Calu3 (cell line): ENCODE measurements around the gene TRIM39. TPM values are rescaled to one million over a fixed set of nuclear protein-coding genes. Genes with fewer than 3 reads are reported as not detected.

Experiments used
- BruUV-seq: library from RNA; stranded (reverse); fragments of 400-500 nt; replicated peaks from 2 replicates; lab custom pipeline; 2021; lab: Mats Ljungman, UMichigan
- CTCF ChIA-PET: fragments of 300-600 bp; sonication (Branson Sonifier 250); formaldehyde crosslinking; loops from one replicate; lab custom pipeline; 2022; ENCODE audit warnings: antibody characterized with exemption; lab: Charles Lee
- DNase-seq: peaks from one replicate; pipeline ENCODE4 v3.0.0; 2022
- H3K27ac Mint-ChIP-seq: one replicate; pipeline ENCODE4 v1.8.0; 2022; ENCODE audit warnings: mixed read lengths; ENCODE audit not compliant: unreplicated experiment
- H3K27me3 Mint-ChIP-seq: one replicate; pipeline ENCODE4 v1.8.0; 2022; ENCODE audit warnings: mixed read lengths; ENCODE audit not compliant: unreplicated experiment
- H3K36me3 Mint-ChIP-seq: one replicate; pipeline ENCODE4 v1.8.0; 2022; ENCODE audit warnings: mild to moderate bottlenecking, moderate library complexity, mixed read lengths; ENCODE audit not compliant: insufficient read depth, unreplicated experiment
- H3K4me1 Mint-ChIP-seq: one replicate; pipeline ENCODE4 v1.8.0; 2022; ENCODE audit warnings: mild to moderate bottlenecking, low read depth, mixed read lengths; ENCODE audit not compliant: unreplicated experiment
- H3K4me3 Mint-ChIP-seq: one replicate; pipeline ENCODE4 v1.8.0; 2022; ENCODE audit warnings: mild to moderate bottlenecking, low read depth, moderate library complexity, mixed read lengths; ENCODE audit not compliant: unreplicated experiment
- H3K9me3 Mint-ChIP-seq: one replicate; pipeline ENCODE4 v1.8.0; 2022; ENCODE audit warnings: low read depth, mixed read lengths; ENCODE audit not compliant: unreplicated experiment
- CTCF ChIP-seq: fragments of 200-600 bp; IDR thresholded peaks from one replicate; pipeline ENCODE4 v1.8.0; 2022; ENCODE audit warnings: antibody characterized with exemption; ENCODE audit not compliant: unreplicated experiment
- intact Hi-C: fragments of 100-400 bp; cut with micrococcal nuclease; formaldehyde crosslinking; loops from one replicate; pipeline ENCODE4 v1.10.0; 2022; ENCODE audit not compliant: unreplicated experiment
- total RNA-seq: library from RNA; stranded (reverse); gene quantifications from 2 replicates; pipeline ENCODE4 v1.2.3, GENCODE V29; 2022

Gene TRIM39
- total RNA-seq, 1 experiment from 2014 or later = 22.0 TPM

GRCh38 chr6:30328397-30328796 is 1.7 kb downstream of the TRIM39 start:
- no peak overlapping the region for H3K4me3 Mint-ChIP-seq
- BruUV-seq = no TSS peak

GRCh38 chr6:30329331-30329730 is 2.6 kb downstream of the TRIM39 start:
- BruUV-seq = no TSS peak
- no peak overlapping the region for H3K4me3 Mint-ChIP-seq
- H3K9me3 Mint-ChIP-seq = no peaks in the 10 kb centered on the region
- peak overlapping the region; percentile 2 for H3K27ac Mint-ChIP-seq
- intact Hi-C loops = loop anchor here (5.0 to 10.0 kb wide), 2 partner anchors 95 to 117 kb away; partner anchors contain the start of gene TRIM26
- H3K36me3 Mint-ChIP-seq = peaks cover 54% of the 10 kb centered on the region
- DNase-seq = no peak
- peaks cover 35% of the 10 kb centered on the region for H3K4me1 Mint-ChIP-seq
- no peaks in the 10 kb centered on the region for H3K27me3 Mint-ChIP-seq
- CTCF ChIA-PET = no interaction called here
- no peak for TF ChIP-seq CTCF

More at GRCh38 chr6:30328397-30328796, 1.7 kb downstream of the TRIM39 start:
- no peaks in the 10 kb centered on the region for H3K9me3 Mint-ChIP-seq
- H3K27me3 Mint-ChIP-seq = no peaks in the 10 kb centered on the region
- DNase-seq = no peak
- intact Hi-C loops = loop anchor here (5.0 to 10.0 kb wide), 2 partner anchors 94 to 116 kb away; partner anchors contain the start of gene TRIM26
- TF ChIP-seq CTCF = no peak
- CTCF ChIA-PET = interaction anchor here (0.7 kb wide), 1 partner anchor 110 kb away, joined by 3 read pairs; no protein-coding TSS in a partner anchor
- peaks cover 52% of the 10 kb centered on the region for H3K36me3 Mint-ChIP-seq
- no peak overlapping the region for H3K27ac Mint-ChIP-seq
- H3K4me1 Mint-ChIP-seq = peaks cover 44% of the 10 kb centered on the region

- intact Hi-C loops = no loop called here
- CTCF ChIA-PET = interaction anchor here (1.4 kb wide), 1 partner anchor 119 kb away, joined by 6 read pairs; the partner anchor contains the start of gene TRIM26
- peaks cover 26% of the 10 kb centered on the region for H3K4me1 Mint-ChIP-seq
- no peaks in the 10 kb centered on the region for H3K9me3 Mint-ChIP-seq
- peaks cover 54% of the 10 kb centered on the region for H3K36me3 Mint-ChIP-seq
- TF ChIP-seq CTCF = no peak
- DNase-seq = no peak
- no peak overlapping the region for H3K27ac Mint-ChIP-seq
- no peak overlapping the region for H3K4me3 Mint-ChIP-seq
- no TSS peak for BruUV-seq
- no peaks in the 10 kb centered on the region for H3K27me3 Mint-ChIP-seq
Observed at GRCh38 chr6:30331981-30332380, 5.3 kb downstream of the TRIM39 start.

GRCh38 chr6:30334075-30334783 is 7.5 kb downstream of the TRIM39 start:
- H3K27ac Mint-ChIP-seq = no peak overlapping the region
- no TSS peak for BruUV-seq
- intact Hi-C loops = no loop called here
- CTCF ChIA-PET = no interaction called here
- H3K9me3 Mint-ChIP-seq = no peaks in the 10 kb centered on the region
- TF ChIP-seq CTCF = no peak
- peaks cover 52% of the 10 kb centered on the region for H3K36me3 Mint-ChIP-seq
- DNase-seq = no peak
- no peaks in the 10 kb centered on the region for H3K27me3 Mint-ChIP-seq
- peaks cover 7% of the 10 kb centered on the region for H3K4me1 Mint-ChIP-seq
- no peak overlapping the region for H3K4me3 Mint-ChIP-seq
